MM.1S (cell line): Measurements from ENCODE around the gene NFATC3.

Experiments used
- CTCF ChIP-seq: fragments of 300-600 bp; sonication (generic); IDR thresholded peaks from 2 replicates; pipeline ENCODE4 v1.5.1; 2016; ENCODE audit warnings: antibody characterized with exemption, low read length, mixed read lengths
- EZH2 ChIP-seq: fragments of 300-600 bp; sonication (generic); optimal IDR thresholded peaks from 2 replicates; pipeline ENCODE3; 2017; ENCODE audit warnings: low read depth, mild to moderate bottlenecking, antibody characterized with exemption, low read length, mixed read lengths
- EZH2phosphoT487 ChIP-seq: fragments of 300-600 bp; sonication (generic); IDR thresholded peaks from 2 replicates; pipeline ENCODE4 v1.6.1; 2018; ENCODE audit warnings: antibody characterized with exemption, low read length

DNA sequence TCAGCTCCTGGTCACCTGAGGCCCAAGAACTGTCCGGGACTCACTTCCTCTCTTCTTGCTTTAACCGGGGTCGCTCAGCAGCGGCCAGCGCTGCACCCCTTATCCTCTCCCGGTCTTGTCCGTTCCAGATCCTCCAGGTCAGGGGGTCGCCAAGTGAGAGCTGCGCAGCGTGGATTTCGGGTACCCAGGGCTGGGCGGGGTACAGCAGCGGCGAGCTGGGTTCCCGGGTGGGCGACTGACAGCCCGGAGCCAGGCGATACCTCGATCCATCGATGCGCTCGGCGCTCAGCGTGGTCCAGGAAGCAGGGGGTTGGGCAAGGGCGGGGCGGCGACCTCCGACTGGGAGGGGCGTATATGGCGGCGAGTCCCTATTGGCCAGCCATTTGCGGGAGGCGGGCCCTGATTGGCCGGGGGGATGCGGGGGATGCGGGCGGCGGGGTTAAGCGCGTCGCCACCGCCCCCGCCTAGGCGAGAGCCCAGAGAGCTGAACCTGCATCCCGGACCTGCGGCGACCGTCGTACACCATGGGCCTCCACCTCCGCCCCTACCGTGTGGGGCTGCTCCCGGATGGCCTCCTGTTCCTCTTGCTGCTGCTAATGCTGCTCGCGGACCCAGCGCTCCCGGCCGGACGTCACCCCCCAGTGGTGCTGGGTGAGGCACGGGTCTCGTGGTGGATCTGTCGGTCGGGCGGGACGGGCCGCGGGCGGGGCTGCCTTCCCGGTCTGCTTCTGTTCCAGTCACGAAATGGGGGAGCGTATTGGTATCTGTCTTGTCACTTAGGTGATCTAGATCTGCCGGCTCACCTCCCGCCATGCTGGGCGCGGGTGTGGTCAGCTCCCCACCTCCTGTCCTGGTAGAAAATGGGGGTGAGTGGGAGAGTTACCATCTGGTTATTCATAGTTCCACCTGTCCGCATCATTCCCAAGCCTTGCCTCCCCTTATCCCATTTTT lies 160.0 kb downstream of the NFATC3 start, which contains the start of gene PLA2G15:
- TF ChIP-seq CTCF: no peak
- TF ChIP-seq EZH2: no peak
- TF ChIP-seq EZH2phosphoT487: no peak
